ENCODE data around the gene IDUA.
"Not testable (repeated sequence)": the region's sequence is repeated elsewhere in the genome, so short reads cannot be mapped to it uniquely, and the experiment has no call there.

IDUA gene

GRCh38 chr4:986879-987623 lies at the start of gene IDUA:
IDUA (plus strand) TSS chr4:987044; CDS start chr4:987085, 41 bp downstream.
- FAIRE-seq, result no peak

GRCh38 chr4:939508-939907 lies 47.3 kb upstream of the IDUA start:
- not testable (repeated sequence) for FAIRE-seq

DNA sequence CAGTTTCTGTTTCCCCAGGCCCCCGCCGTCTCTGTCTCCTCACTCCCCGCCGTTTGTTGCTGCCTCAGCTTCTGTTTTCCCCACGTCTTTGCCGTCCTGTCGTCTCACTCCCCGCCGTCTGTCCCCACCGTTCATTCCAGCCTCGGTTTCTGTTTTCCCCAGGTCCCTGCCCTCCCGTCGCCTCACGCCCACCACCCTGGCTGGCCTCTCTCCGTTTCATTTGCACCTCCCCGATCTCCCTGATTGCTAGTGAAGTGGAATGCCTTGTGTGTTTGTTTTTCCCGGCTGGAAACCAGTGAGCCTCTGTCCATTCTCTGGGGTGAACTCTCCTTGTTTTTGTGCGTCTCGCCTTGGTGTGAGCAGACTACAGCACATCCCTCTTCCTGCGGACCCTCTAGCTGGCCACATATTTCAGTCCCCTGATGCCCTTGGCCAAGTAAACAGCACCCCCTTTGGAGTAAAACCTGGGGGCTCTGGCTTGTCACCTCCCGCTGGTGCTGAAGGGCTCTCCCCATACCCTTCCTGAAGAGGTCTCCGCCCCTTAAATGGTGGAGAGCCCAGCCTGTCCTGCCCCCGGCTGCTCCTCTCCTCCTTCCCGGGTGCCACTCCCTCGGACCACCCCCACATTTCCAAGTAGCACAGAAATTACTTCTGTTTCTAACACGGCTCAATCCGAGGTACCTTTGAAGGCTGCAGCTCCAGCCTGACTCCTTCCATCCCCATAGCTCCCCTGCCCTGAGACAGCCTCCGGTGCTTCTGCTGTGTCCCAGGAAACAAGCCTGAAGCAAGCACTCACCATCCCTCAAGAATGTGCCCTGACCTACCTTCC lies 41.4 kb upstream of the IDUA start:
- no peak for FAIRE-seq

DNA sequence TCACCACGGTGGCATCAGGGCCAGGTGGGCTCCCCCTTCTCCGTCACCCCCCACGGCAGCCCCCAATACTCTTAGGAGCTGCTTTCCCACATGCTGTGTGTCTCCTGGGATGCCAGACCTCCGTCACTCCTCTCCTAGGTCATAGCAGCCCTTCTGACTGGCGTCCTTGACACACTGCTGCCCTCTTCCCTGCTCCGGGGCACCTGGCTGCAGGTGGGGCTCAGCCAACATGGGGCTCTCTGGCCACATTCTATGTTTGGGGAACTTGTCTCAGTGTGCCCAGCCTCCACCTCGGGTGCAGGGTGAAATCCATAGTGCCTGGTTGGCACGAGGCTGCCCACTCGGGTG lies 40.8 kb upstream of the IDUA start:
- FAIRE-seq, result no peak

- FAIRE-seq, result no peak
Observed at GRCh38 chr4:946517-947471, 40.0 kb upstream of the IDUA start.

DNA sequence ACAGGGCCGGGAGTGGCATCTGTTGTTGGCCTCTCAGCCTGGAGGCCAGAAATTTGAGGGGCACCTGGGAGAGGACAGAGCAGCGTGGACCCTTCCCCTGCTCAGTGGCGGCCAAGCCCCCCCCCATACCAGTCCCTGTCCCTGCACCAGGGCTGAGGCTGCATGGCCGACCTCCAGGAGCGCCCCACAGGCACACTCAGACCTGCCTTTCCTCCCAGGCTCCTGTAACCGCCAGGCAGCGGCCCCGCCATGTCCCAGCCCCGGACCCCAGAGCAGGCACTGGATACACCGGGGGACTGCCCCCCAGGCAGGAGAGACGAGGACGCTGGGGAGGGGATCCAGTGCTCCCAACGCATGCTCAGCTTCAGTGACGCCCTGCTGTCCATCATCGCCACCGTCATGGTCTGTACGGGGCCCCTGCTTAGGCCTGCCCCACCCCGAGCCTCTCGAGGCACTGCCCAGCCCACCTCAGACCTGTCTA lies 39.3 kb upstream of the IDUA start:
- no peak for FAIRE-seq

DNA sequence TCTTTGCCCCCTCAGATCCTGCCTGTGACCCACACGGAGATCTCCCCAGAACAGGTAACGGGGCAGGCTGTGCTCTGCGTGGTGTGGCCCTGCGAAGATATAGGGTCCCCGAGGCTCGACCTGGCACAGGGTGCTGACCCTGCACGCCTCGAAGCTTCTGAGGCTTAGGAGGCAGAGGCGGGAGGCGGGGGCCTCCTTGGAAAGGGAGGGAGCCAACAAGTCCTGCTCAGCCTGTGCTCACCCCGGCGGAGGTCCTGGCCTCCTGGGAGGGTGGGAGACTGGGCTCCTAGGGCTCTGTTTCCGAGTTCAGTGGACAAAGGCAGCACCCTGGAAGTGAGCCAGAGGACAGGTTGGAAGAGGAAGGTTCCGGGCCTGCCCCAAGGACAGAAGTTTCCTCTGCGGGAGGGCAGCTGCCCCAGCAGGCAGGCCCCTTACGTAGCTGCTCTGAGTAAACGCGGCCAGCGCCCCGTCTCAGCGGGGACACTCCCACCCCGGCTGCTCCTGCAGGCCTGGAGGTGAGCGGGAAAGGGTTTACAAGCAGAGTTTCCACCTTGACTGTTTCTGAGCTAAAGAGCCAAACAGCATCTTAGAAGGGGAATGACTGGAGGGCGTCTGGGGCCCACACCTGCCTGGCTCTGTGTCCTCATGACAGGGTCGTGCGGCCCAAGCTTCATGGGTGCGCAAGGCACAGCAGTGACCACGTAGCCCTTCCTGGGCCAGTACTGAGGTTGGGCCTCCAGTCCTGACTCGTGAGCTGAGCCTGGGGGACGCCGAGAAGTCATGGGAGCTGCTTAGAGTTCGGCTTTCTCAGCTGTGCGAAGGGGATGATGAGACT lies 38.5 kb upstream of the IDUA start:
- no peak for FAIRE-seq

- no peak for FAIRE-seq
Observed at GRCh38 chr4:948936-949300, 37.9 kb upstream of the IDUA start.

GRCh38 chr4:949656-950055 lies 37.2 kb upstream of the IDUA start:
- no peak for FAIRE-seq

DNA sequence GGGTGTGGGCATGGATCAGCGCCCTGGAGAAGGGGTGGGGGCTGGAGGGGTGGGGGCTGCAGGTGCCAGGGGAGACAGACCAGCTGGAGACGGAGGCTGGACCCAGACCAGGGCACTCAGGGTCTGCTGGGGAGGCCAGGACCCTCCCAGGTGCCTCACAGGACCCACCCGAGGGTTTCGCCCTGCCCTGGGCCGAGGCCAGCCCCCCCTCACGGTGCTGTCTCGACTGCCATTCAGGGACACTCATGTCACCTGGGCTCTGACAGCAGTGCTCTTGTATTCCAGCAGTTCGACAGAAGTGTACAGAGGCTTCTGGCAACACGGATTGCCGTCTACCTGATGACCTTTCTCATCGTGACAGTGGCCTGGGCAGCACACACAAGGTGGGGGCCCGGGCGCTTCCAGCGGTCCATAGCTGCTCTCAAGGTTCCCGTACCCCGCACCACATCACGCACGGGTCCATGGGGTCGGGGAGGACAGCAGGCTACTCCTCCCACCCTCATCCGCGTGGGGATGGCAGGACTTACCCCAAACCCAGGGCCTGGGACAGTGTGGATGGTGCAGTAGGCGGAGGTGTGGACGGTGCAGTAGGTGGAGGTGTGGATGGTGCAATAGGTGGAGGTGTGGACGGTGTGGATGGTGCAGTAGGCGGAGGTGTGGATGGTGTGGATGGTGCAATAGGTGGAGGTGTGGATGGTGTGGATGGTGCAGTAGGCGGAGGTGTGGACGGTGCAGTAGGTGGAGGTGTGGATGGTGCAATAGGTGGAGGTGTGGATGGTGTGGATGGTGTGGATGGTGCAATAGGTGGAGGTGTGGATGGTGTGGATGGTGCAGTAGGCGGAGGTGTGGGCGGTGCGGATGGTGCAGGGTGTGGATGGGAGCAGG lies 36.5 kb upstream of the IDUA start:
- FAIRE-seq, result no peak

DNA sequence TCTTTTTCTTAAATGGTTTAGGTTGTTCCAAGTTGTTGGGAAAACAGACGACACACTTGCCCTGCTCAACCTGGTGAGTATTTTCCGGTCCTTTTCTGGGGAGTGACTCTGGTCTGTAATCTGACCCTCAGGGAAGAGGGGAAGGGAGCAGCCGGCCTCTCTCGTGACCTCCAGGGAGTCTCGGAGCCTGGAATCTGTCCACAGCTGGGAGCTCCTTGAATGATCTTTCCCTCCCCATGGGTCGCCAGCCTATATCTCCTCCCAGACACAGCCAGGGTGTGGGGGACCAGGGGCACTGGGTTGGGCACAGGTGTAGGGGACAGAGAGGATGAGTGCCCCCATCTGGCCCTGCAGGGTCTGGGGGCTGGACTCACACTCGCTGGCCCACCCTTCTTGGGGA lies 35.7 kb upstream of the IDUA start:
- FAIRE-seq, result no peak

DNA sequence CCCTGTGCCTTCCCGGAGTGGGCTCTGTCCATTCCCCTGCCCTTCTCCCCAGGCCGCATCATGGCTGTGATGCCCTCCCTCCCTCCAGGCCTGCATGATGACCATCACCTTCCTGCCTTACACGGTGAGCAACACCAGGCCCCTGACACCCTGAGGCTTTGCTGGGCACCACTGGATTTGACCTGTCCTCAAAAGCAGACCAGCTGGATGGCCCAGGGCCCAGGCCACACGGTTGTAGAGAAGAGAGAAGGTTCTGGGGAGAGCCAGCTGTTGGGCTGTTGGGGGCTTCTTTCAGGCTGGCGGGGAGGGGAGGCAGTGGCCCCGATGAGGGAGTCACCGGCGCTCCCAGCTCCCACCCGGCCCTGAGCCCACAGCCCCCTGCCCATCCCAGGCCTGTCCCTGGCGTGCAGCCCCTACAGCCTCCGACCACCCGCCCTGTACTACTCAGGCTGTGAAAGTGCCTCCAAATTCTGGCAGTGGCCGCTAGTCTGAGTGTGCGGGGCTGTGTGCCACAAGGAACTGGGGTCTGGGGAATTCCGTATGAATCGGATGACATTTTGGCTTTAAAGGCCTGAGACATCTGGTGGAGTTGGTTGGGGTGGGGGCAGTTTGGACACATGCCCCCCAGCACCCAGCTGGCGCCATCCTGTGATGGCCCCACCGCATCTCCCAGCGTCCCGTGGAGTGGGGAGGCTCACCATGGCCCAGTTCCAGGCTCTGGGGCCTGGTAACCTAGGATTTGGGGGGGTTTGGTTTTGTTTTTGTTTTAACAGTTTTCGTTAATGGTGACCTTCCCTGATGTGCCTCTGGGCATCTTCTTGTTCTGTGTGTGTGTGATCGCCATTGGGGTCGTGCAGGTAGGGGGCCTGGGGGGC lies 35.0 kb upstream of the IDUA start:
- FAIRE-seq, result no peak

DNA sequence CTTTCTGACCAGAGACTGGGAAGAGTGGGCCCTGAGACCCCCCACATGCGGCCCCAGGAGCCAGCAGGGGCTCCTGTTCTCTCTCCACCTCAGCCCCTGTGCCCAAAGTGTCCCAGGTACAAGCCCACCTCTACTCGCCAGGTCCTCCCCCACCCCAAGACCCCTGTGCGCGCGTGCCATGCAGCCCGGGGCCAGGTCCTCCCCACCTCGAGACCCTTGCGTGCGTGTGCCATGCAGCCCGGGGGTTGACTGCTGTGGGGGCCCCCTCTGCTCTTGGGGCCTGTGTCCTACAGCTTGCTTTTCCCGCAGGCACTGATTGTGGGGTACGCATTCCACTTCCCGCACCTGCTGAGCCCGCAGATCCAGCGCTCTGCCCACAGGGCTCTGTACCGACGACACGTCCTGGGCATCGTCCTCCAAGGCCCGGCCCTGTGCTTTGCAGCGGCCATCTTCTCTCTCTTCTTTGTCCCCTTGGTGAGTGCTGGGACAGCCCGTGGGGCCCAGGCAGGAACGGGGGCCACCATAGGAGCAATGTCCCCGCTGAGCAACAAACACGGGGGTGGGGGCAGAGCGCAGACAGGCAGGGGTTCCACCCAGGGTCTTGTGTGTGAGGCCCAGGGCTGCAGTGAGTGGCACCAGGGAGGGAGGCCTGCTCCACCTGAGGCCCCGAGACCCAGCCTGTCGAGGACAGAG lies 33.8 kb upstream of the IDUA start:
- no peak for FAIRE-seq

- no peak for FAIRE-seq
Observed at GRCh38 chr4:953574-953915, 33.3 kb upstream of the IDUA start.

DNA sequence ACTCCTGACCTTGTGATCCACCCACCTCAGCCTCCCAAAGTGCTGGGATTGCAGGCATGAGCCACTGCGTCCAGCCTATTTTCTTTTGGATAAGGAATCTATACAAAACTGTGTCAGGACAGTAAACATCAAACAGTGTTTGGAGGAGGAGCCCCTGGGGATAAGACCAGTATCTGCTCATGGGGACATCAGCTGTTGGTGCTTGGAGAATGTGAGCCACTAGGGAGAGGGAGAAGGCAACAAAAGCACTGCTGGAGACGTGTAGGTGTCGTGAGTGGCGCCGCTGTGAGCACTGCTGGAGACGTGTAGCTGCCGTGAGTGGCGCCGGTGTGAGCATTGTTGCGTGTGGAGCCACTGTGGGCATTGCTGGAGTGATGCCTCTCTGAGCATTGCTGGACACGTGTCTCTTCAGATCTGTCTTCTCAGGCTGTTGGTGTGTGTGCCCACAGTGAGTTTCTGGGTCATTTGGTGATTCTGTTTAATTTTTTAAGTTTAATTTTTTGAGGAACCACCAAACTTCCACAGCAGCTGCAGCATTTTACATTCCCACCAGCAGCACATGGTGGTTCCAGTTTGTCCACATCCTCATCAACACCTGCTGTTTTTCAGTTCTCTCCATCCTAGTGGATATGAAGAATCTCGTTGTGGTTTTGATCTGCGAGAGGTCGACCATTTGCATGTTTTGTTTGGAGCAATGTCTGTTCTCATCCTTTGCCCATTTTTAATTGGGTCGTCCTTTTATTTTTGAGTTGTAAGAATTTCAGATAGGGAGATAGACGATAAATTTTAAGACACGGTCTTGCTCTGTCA lies 32.4 kb upstream of the IDUA start:
- no peak for FAIRE-seq

- no peak for FAIRE-seq
Observed at GRCh38 chr4:955161-955921, 31.5 kb upstream of the IDUA start.

DNA sequence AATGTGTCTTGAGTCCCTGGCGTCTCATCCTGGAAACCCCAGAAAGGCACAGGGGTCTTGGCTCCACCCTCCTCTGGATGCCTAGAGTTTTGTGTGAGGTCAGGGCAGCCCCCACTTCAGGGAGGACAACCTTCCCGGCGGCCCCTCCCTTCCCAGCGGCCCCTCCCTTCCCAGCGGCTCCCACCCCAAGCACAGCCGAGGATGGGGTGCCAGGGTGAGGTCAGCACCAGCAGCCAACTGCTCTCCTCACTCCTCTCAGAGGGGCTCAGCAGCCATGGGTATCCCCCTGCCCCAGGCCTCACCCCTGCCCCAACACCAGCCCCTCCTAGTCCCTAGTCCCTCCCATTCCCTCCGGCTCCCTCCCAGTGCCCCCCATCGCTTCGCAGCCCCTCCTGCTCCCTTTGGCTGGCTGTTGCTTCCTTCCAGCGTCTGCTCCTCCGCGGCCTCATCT lies 30.9 kb upstream of the IDUA start:
- FAIRE-seq, result no peak
